DMS 273 (cell line): ENCODE results near the gene RNASEH2B.

Source experiments
- DNase-seq: peaks from one replicate; lab custom pipeline; 2025; ENCODE audit not compliant: unreplicated experiment; lab: John Stamatoyannopoulos, UW

Gene RNASEH2B

DNA sequence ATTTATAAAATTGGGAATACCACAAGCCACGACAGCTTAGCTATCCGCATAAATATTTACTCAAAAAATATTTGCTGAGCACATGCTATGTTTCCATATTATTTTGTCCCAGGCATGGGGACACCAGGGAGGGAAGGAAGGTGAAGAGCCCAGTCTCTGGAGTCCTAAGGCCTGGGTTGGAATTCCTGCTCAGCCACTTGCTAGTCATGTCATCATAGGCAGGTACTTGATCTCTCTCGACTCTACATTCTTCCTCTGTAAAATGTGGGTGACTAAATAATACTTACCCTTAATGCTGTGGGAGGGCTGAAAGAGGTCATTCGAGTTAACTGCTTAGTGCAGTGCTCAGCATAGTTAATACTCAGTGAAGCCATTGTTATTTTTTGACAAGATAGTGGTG lies 4.3 kb upstream of the RNASEH2B start:
- no peak for DNase-seq

- no peak for DNase-seq
Measured at GRCh38 chr13:50907781-50908180, 1.8 kb upstream of the RNASEH2B start.

DNA sequence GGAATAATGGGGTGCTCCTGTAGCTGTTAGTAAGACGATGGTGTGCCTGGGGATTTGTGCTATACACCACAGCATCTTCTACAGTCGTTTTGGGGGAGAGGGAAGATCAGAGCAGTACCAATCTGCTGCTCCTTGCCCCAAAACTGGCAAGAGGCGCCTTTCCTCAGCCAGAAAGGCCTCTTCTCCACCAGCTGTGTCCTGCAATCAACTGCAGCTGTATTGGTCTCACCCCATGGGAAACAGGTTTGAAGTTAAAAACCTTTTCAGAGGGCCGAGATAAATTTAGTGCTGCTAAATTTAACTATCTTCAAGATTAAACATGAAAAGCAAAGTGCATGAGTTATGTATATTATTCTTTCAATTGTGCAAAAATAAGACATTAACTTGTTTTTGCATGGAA lies 1.2 kb upstream of the RNASEH2B start:
- DNase-seq: no peak

DNA sequence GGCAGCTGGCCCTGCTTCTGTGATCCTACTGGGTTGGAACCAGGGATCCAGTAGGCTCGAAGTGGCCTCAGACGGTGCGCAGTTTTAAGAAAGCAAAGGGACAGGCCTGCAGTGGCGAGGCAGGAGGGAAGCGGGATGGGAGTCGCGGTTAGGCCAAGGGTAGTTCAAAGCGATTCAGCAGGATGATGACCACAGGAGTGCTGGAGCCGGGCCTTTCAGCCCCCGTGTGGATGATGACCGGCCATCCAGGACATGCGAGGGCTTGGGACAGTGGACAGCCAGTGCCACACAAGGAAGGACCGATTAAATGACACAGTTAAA lies 854 bp downstream of the RNASEH2B start:
- DNase-seq: peak; percentile 71

GRCh38 chr13:50911081-50911631 lies 1.6 kb downstream of the RNASEH2B start:
- peak; percentile 38 for DNase-seq

DNA sequence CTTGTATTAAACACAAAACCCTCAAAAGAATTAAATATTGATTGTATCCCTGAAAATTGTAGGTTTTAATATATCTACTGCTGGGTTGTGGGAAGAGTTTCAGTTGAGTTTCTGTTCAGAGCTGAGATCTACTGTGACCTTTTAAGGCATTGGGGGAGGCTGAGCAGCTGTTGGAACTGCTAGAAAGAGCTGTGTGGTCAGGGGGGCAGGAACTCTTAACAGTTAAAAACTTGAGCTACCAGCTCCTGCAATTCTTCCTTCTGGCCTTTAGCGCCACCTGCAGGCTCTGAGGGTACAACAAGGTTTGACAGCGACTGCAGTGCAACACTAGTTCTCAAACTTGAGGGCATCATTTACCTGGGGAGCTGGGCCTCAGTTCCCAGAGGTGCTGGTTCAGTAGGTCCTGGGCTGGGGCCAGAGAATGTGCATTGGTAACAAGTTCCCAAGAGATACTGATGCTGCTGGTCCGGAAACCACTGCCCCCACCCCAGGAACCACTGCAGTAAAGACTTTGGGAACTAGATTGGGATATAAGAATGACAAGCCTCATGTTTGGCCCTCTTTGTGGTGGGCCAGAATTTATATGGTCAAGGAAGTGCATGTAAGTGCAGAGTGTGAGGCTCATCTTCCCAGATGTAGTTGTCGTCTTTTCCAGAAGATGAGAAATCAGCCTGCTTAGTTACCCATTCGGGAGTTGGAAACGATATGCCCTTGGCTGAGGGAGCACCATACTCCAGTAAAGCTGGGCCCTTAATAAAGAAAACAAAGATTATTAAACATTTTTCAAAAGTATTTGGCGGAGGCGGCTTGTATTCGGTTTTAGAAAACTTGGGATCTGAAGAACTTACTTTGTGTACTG lies 2.6 kb downstream of the RNASEH2B start:
- DNase-seq: peak; percentile 95

- DNase-seq: no peak
Measured at GRCh38 chr13:50912851-50913250, 3.3 kb downstream of the RNASEH2B start.

DNA sequence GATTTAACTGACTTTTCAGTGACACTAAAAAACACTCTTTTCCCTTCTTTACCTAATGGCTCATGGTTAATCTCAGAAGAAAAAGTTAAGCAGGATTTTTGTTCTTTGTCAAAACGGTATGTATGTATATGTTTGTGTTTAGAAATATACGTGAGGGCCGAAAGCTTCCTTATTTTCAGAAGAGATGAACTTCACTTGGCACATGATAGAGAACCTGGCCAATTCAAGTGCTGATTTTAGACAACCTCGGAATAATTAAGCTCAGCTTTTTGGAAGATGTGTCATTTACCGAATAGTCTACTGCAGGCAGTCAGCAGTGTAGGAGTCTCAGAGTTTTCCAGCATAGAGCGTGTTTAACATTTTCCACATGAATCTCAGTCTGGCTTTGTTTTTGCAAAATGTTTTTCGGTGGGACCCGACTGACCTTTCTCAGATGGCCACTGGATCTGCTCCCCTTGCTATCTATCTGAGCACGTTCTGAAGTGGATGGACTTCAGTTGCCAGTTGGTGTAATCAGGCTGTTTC lies 4.6 kb downstream of the RNASEH2B start:
- no peak for DNase-seq

DNA sequence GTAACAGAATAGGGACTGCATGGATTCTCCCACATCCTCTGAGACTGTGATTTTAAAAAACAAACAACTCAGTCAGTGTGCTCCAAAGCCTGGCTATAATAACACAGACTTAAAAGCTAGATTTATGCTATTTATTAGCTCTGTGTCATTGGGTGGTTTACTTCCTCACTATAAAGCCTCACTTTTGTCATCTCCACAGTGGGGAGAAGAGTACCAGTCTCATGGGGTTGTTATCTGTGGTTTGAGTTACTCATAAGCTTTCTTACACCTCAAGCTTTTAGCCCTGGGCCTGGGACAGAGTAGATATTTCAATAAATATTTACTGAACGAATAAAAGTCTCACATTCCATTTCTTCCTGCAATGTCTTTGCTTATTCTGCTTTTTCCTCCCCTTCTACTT lies 5.3 kb downstream of the RNASEH2B start:
- DNase-seq: no peak

DNA sequence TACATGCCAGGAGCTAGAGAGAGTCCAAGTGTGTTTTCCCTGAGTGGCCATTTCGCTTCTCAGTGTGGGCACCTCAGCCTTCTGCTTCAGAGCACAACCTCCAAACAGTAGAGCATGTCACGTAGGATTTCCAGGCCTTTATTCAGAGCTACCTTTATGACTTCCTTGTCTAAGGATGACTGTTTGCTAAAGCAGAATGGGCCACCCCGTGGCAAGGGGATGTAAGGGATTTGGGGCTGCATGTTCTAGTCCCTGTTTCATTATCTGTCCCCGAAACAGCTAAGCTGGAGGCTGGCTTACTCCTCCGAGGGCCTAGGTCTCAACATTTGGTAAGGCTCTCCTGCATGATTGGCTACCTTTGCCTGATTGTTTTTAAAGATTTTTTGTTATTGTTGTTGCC lies 6.0 kb downstream of the RNASEH2B start:
- no peak for DNase-seq

DNA sequence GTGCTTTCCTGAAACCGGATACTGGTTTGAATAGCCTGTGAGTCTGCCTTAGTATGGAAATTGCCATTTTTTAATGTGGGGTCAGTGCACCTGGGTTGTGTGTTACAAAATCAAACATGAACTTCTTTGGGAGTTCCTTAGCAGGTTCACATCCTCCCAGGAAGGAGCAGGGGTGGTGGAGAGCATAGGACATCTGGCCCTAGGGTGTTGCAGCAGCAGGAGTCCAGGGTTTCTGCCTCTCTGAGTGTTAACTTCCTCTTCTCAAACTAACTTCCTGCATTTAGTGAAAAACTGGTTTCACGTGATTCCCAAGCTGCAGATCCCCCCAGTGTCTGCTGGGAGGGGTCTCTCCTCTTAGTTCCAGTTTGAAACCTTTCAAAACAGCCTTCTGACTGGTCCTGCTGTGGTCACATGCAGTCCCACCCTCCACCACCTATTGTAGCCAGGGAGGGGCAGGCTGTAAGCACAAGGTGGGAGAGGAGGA lies 7.2 kb downstream of the RNASEH2B start:
- DNase-seq: no peak

- no peak for DNase-seq
Measured at GRCh38 chr13:50917572-50917971, 8.0 kb downstream of the RNASEH2B start.

- DNase-seq: no peak
Measured at GRCh38 chr13:50918567-50918966, 9.0 kb downstream of the RNASEH2B start.

DNA sequence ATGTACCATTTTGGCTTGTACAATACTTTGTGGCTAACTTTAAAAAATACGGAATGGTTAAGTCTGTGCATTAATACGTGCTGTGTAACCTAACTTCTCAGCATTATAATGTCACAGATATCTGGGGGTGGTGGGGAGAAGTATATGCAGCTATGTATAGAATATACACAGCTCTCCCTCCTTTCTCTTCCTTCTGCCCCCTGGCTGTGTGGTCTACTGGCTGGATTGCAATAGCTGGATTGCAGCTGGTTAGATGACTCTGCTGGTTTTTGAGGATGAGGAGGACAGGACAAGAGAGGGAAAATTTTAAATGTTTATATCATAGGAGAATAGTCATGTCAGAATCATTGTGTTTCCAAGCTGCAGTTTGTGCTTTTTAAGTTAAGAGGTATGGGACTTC lies 9.7 kb downstream of the RNASEH2B start:
- DNase-seq: no peak

GRCh38 chr13:50921706-50922105 lies 12.1 kb downstream of the RNASEH2B start:
- no peak for DNase-seq

- DNase-seq: no peak
Measured at GRCh38 chr13:50923272-50923671, 13.7 kb downstream of the RNASEH2B start.

DNA sequence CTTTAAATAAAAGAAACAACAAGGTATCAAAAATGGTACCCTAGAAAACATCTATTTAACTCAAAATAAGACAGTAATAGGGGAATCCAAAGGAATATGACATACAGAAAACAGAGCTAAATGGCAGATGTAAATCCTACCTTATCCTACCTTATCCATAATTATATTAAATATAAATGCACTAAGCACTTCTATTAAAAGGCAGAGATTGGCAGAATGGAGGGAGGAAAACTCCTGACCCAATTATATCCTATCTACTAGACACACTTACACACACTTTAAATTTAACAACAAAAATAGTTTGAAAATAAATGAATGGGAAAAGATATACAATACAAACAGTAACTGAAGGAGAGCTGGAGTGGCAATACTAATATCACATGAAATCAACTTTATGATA lies 14.4 kb downstream of the RNASEH2B start:
- no peak for DNase-seq

GRCh38 chr13:50927701-50928100 lies 18.1 kb downstream of the RNASEH2B start:
- no peak for DNase-seq

DNA sequence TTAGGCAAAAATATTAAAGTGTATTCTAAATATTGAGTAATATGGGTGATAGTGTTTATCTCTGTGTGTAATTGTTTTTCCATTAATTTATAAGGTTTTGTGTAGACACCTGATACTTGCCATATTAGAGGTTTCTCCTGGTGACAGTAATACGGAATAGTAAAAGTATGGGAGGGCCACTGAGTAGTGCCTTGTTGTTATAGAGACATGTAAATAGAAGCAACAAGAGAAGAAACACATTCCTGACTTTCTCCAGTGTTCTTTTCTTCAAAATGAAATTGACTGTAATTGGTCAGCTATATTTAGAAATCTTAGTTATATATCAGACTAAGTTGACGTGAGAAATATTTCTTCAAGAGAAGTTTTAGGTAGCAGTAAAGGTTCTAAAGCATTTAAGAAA lies 18.5 kb downstream of the RNASEH2B start:
- no peak for DNase-seq

DNA sequence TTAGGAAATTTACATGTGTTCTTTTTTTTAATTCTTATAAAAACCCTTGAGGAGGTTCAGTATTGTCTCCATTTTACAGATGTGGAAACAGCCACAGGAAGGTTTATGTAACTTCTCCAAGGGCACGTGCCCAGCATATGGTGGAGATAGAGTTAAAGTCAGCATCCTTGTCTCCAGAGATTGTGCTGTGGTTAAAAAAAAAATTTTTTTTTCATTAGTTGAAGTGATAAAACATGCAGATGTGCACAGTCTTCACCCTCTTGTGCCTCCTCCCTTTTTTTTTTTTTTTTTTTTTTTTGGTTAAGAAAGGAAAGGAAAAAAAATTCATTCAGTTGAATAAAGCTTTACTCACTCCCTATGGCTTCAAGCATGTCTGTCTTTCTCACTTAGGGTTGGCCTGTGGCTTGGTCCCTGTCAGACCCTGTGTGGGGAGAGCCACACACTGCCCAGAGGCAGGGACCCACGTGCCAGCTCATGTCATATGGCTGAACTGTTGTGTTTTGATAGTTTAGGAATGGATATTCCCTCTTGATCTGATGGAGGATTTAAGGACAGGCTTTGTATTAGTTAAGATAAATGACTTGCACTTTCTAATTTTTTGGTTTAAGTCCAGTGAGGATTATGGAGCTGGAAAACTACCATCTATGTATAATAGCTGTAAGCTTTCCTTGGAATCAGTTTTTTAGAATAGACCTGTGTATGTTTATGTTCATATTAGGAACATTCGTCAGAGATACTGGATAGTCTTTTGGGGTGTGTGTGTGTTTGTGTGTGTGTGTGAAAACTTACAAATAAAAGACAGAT lies 19.3 kb downstream of the RNASEH2B start:
- DNase-seq: no peak

DNA sequence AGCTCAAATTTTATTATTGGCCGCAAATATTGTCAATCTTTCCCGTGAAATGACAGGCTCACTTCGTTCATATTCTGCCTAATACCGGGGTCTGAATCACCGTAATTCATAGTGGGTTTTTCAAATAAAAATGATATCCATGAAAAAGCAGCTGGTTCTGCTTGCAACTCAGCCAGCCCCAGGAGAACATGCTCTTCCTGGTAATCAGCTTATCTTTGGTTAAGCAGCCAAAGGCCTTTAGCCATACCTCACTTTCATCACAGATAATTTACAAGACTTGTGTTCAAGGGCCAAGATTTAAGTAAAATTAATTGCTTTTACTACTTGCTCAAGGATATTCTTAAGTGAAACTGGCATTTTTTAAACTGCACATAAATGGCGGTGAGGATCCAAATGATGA lies 22.5 kb downstream of the RNASEH2B start:
- no peak for DNase-seq
